T-helper 2 cell (primary cell): Measurements from ENCODE around the gene CASQ2.
A peak's percentile ranks its signal among the peaks of the same experiment; 100 is the strongest.
"Not testable (repeated sequence)": the region's sequence is repeated elsewhere in the genome, so short reads cannot be mapped to it uniquely, and the experiment has no call there.

Experiments used
- DNase-seq, 5 experiments: peaks; one replicate each; pipeline versions ENCODE4 v3.0.0 to v3.0.0-alpha.2; 2012 to 2022

CASQ2 gene

DNA sequence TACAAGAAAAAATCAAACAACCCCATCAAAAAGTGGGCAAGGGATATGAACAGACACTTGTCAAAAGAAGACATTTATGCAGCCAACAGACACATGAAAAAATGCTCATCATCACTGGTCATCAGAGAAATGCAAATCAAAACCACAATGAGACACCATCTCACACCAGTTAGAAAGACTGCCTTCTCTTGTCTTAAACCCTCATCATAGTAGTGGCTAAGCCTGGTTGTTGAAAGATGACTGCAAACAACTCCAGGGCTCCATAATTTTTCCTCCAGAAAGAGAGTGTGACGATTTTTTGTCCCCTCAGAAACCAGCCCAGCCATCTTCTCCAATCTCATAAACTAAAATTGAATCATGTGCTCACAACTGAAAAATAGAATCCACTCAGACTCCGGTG lies 12.1 kb upstream of the CASQ2 start:
- not testable (repeated sequence) for DNase-seq

DNA sequence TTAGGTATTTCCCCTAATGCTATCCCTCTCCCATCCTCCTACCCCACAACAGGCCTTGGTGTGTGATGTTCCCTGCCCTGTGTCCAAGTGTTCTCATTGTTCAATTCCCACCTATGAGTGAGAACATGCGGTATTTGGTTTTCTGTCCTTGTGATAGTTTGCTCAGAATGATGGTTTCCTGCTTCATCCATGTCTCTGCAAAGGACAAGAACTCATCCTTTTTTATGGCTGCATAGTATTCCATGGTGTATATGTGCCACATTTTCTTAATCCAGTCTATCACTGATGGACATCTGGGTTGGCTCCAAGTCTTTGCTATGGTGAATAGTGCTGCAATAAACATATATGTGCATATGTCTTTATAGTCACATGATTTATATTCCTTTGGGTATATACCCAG lies 10.6 kb upstream of the CASQ2 start:
- DNase-seq, result not testable (repeated sequence)

- DNase-seq, result peak in 1 of 5 experiments; percentile 26
Measured at GRCh38 chr1:115771847-115772457, 3.4 kb upstream of the CASQ2 start.

- DNase-seq, result no peak
Measured at GRCh38 chr1:115771094-115771846, 2.8 kb upstream of the CASQ2 start.

- DNase-seq, result no peak
Measured at GRCh38 chr1:115767403-115767802, 1.1 kb downstream of the CASQ2 start.

DNA sequence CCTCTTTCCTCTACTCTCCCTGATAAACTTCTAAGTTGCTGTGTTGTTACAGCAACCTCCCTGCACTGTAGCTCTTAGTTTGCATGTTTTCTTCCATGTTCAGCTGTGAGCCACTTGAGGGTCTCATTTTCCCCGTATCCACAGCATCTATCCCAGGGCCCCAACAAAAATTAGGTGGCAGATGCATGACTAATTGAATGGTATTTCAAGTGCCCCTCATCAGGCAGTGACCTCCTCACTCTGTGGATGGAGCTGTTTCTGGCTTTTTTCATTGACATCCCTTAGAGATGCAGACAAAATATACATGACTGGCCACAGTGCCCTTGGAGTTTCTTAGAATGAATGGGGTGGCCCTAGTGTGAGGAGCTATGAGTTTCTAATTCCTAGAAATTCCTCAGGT lies 3.4 kb downstream of the CASQ2 start:
- no peak for DNase-seq

- no peak for DNase-seq
Measured at GRCh38 chr1:115764541-115764940, 4.0 kb downstream of the CASQ2 start.

DNA sequence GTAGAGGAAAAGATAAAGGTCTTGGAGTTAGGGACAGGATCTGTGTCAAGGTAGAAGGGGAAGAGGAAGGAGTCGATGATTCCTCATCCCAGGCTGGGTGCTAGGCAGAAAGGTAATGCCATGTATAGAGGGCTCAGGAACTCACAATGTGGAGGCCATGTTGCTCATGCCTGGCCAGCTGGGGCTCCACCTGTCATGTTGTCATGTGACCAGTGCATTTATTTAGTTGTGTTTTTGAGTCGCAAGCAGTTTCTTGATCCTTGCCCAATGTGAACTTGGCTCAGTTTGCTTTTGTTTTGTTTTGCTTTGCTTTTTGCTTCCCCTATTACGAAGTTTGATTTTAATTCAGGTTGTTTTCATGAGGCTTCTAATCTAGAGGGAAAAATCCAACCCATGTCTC lies 5.7 kb downstream of the CASQ2 start:
- DNase-seq, result no peak

- DNase-seq, result no peak
Measured at GRCh38 chr1:115761601-115762302, 6.8 kb downstream of the CASQ2 start.

GRCh38 chr1:115757856-115758255 lies 10.7 kb downstream of the CASQ2 start:
- no peak for DNase-seq

DNA sequence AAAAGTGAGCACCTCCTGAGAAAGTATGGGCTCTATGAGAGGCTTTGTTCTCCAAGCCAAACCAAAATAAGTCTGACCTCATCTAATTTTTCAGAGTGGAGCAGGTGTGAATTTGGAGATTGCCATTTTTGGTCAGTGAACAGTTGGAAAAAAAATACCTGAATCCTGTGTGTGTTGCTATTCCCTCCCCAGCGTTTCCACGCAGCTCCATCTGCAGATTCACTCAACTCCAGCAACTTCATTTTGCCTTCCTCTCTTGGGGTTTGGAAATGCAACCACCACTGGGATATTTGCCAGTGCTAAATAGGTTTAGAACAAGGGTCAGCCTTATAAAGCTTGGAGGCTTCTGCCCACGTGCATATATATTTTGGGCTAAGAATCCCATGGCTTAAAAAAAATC lies 11.2 kb downstream of the CASQ2 start:
- DNase-seq, result no peak

GRCh38 chr1:115755456-115756370 lies 12.8 kb downstream of the CASQ2 start:
- DNase-seq, result no peak

- DNase-seq, result no peak
Measured at GRCh38 chr1:115753830-115754229, 14.7 kb downstream of the CASQ2 start.

DNA sequence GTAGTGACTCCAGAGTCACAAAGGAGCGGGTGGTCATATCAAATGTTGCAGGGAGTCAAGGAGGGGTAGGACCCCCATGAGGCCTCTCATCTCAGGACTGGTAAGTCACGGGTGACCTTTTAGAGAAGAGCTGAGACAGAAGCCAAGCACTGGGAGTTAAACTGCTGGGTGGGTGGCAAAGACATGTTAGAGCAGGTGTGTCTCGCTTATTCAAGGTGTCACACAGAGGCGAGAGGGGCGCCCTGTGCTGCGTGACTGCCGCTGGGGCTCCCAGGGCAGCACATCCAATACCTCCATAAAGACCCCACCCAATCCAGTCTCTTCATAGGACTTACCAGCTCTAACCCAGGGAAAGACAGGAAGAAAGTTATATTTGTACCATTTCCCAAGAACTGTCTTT lies 15.2 kb downstream of the CASQ2 start:
- DNase-seq, result no peak

- peak in 1 of 5 experiments; percentile 15 for DNase-seq
Measured at GRCh38 chr1:115748401-115749150, 19.9 kb downstream of the CASQ2 start.

- no peak for DNase-seq
Measured at GRCh38 chr1:115746021-115746690, 22.4 kb downstream of the CASQ2 start.

DNA sequence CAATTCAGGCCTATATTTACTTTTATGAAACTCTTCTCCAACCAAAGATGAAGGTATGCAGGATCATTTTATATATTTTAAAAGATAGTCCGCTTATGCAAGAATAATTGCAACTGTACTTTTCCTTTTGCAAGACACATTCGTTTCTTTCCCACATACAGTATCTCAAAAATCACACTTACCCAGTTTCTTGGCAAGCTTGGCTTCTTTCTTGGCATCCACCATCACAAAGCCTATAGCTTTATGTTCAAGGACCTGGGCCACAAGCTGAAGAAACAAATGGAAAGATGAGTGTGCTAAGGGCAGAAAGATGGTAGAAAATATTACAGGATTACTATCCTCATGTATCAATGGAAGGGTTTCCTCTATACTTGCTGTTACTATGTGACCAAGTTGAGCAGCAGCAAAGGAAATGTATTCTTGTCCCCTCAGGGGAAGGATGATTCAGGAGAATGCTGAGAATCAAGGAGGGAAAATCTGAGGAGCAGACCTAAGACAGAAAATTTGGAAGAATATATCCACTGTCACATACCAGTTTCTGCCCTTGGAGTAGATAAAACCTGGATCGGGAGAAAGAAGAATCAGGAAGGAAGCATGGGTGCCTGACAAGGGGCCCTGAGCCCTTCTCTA lies 23.8 kb downstream of the CASQ2 start:
- no peak for DNase-seq

GRCh38 chr1:115740811-115741210 lies 27.7 kb downstream of the CASQ2 start:
- no peak for DNase-seq

DNA sequence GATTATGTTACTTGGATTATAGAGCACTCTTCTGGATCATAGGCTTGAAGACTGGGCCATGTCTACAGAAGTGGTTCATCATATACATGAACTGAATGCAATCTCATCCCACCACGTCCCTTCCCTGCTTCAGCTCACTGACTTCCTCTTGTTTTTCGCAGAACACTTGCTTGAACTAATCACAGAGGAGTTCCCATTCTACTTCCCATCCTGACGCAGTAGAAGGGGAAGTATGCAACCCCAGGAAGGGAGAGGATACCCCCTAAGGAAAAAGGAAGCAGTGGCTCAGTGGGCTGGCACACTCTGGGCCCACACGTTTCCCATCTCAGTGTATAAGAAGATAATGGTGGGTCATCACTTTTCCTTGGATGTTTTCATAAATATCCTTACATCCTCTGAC lies 36.2 kb downstream of the CASQ2 start:
- DNase-seq, result no peak

DNA sequence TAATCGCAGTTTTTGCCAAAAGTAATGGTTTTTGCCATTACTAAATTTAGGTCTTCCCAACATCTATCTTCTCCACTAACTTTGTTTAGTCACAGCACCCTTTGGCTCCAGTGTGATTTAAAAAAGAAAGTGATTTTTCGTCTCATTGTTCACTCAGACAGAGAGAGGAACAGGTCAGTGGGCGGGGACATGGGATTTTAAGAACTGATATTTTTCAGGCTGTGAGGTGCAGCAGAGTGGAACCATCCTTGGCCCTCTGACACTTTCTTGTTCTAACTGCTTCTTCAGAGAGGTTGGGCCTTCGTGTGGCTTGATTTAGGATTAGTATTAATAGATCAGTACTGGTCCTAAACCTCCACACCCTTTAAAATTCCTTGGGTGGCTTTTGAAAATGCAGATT lies 38.8 kb downstream of the CASQ2 start:
- DNase-seq, result no peak

- no peak for DNase-seq
Measured at GRCh38 chr1:115728341-115728740, 40.2 kb downstream of the CASQ2 start.
